IMR-90 (cell line): ENCODE measurements around the gene TPGS2. TPM values are rescaled to one million over a fixed set of nuclear protein-coding genes. Genes with fewer than 3 reads are reported as not detected.
"Not testable (repeated sequence)": the region's sequence is repeated elsewhere in the genome, so short reads cannot be mapped to it uniquely, and the experiment has no call there.

Experiments
- ATAC-seq: fragments of 200-7000 bp; cut with Tn5 transposase; 2 replicates; pipeline ENCODE4 v1.9.1; 2020; ENCODE audit warnings: low read depth, mild to moderate bottlenecking, moderate library complexity
- BruUV-seq: library from RNA; stranded (reverse); fragments of 400-500 nt; replicated peaks from 2 replicates; lab custom pipeline; 2021; lab: Mats Ljungman, UMichigan
- CTCF ChIA-PET: fragments of 300-600 bp; formaldehyde crosslinking; extraction: SDS; loops from one replicate; lab custom pipeline; 2021; ENCODE audit warnings: antibody characterized with exemption; lab: Yijun Ruan, JAX
- POLR2A ChIA-PET: fragments of 300-600 bp; sonication (Branson Sonifier 250); formaldehyde crosslinking; loops from one replicate; lab custom pipeline; 2022; ENCODE audit warnings: antibody characterized with exemption; ENCODE audit not compliant: unreplicated experiment; lab: Charles Lee
- DNase-seq: peaks from one replicate; pipeline ENCODE4 v3.0.0; 2013
- H2AFZ ChIP-seq: replicated peaks from 2 replicates; pipeline ENCODE3; 2013; ENCODE audit warnings: low read length, mild to moderate bottlenecking; ENCODE audit not compliant: poor library complexity
- H2AK5ac ChIP-seq: 2 replicates; pipeline ENCODE4 v1.6.1; 2013; ENCODE audit warnings: low read depth, low read length, inconsistent platforms
- H2AK9ac ChIP-seq: replicated peaks from 2 replicates; pipeline ENCODE3; 2013; ENCODE audit warnings: mild to moderate bottlenecking, low read depth, low read length, moderate library complexity; ENCODE audit not compliant: poor library complexity
- H2BK120ac ChIP-seq: 2 replicates; pipeline ENCODE4 v1.6.1; 2013; ENCODE audit warnings: low read depth, low read length, inconsistent platforms
- H2BK15ac ChIP-seq: 3 replicates; pipeline ENCODE4 v1.6.1; 2013; ENCODE audit warnings: low read depth, low read length, inconsistent platforms
- H2BK20ac ChIP-seq: 2 replicates; pipeline ENCODE4 v1.6.1; 2013; ENCODE audit warnings: low read depth, mild to moderate bottlenecking, inconsistent platforms, low read length, moderate library complexity
- H2BK5ac ChIP-seq: 2 replicates; pipeline ENCODE4 v1.6.1; 2013; ENCODE audit warnings: mild to moderate bottlenecking, low read depth, low read length, inconsistent platforms; ENCODE audit not compliant: poor library complexity, severe bottlenecking
- H3K14ac ChIP-seq: replicated peaks from 2 replicates; pipeline ENCODE4 v1.6.1; 2013; ENCODE audit warnings: low read depth, low read length, inconsistent platforms
- H3K18ac ChIP-seq: 2 replicates; pipeline ENCODE4 v1.6.1; 2013; ENCODE audit warnings: low read depth, low read length, control low read depth
- H3K23ac ChIP-seq: 2 replicates; pipeline ENCODE4 v1.6.1; 2013; ENCODE audit warnings: low read depth, low read length, inconsistent platforms
- H3K27ac ChIP-seq: 2 replicates; pipeline ENCODE4 v1.5.1; 2013; ENCODE audit warnings: mild to moderate bottlenecking, control low read depth, low read length; ENCODE audit not compliant: insufficient read depth
- H3K27me3 ChIP-seq: 2 replicates; pipeline ENCODE4 v1.6.1; 2013; ENCODE audit warnings: low read length; ENCODE audit not compliant: control insufficient read depth, insufficient read depth
- H3K36me3 ChIP-seq: 2 replicates; pipeline ENCODE4 v1.6.1; 2013; ENCODE audit warnings: low read length, mixed read lengths; ENCODE audit not compliant: control insufficient read depth, insufficient read depth
- H3K4ac ChIP-seq: 2 replicates; pipeline ENCODE4 v1.6.1; 2013; ENCODE audit warnings: low read depth, low read length, inconsistent platforms
- H3K4me1 ChIP-seq: 2 replicates; pipeline ENCODE4 v1.6.1; 2013; ENCODE audit warnings: low read length, mixed read lengths; ENCODE audit not compliant: control insufficient read depth, insufficient read depth
- H3K4me2 ChIP-seq: 2 replicates; pipeline ENCODE4 v1.6.1; 2013; ENCODE audit warnings: low read depth, mild to moderate bottlenecking, control low read depth, low read length, moderate library complexity
- H3K4me3 ChIP-seq: 2 replicates; pipeline ENCODE4 v1.5.1; 2013; ENCODE audit warnings: low read depth, mild to moderate bottlenecking, control low read depth, low read length, moderate library complexity; ENCODE audit not compliant: insufficient read depth
- H3K56ac ChIP-seq: 2 replicates; pipeline ENCODE4 v1.6.1; 2013; ENCODE audit warnings: low read length, inconsistent platforms; ENCODE audit not compliant: insufficient read depth; ENCODE audit errors: extremely low read depth
- H3K79me1 ChIP-seq, 2 experiments: 2 replicates each; pipeline ENCODE4 v1.6.1; 2013; ENCODE audit warnings: low read length in 2 of 2, inconsistent platforms in 1 of 2, low read depth in 1 of 2
- H3K9ac ChIP-seq: 2 replicates; pipeline ENCODE4 v1.6.1; 2013; ENCODE audit warnings: low read depth, low read length, control low read depth
- H3K9me1 ChIP-seq: 2 replicates; pipeline ENCODE4 v1.6.1; 2013; ENCODE audit warnings: low read length, inconsistent platforms; ENCODE audit not compliant: insufficient read depth
- H3K9me3 ChIP-seq: 2 replicates; pipeline ENCODE4 v1.6.1; 2013; ENCODE audit warnings: low read length; ENCODE audit not compliant: control insufficient read depth, insufficient read depth
- H4K20me1 ChIP-seq: 2 replicates; pipeline ENCODE4 v1.6.1; 2013; ENCODE audit warnings: low read length, inconsistent platforms; ENCODE audit not compliant: insufficient read depth
- H4K5ac ChIP-seq: 2 replicates; pipeline ENCODE4 v1.6.1; 2013; ENCODE audit warnings: mild to moderate bottlenecking, low read depth, low read length, control low read depth
- H4K8ac ChIP-seq, 2 experiments: 2 replicates each; pipeline ENCODE4 v1.6.1; 2013; ENCODE audit warnings: low read depth in 2 of 2, low read length in 2 of 2, control low read depth in 1 of 2, inconsistent platforms in 1 of 2
- H4K91ac ChIP-seq: 2 replicates; pipeline ENCODE4 v1.6.1; 2013; ENCODE audit warnings: low read depth, low read length, inconsistent platforms; ENCODE audit not compliant: insufficient read depth
- dilution Hi-C: fragments of 300-500 bp; cut with HindIII; formaldehyde crosslinking; loops from one replicate; pipeline ENCODE4 v1.14.3; 2018; ENCODE audit warnings: low sequenced_read_pairs; ENCODE audit not compliant: unreplicated experiment
- in situ Hi-C: fragments of 300-500 bp; cut with MboI; formaldehyde crosslinking; loops from 3 replicates; pipeline ENCODE4 v1.14.3; 2019; ENCODE audit warnings: low sequenced_read_pairs, inconsistent platforms, mixed read lengths
- intact Hi-C: fragments of 100-400 bp; cut with micrococcal nuclease; formaldehyde crosslinking; loops from 2 replicates; pipeline ENCODE4 v1.10.0; 2022
- polyA plus RNA-seq, 3 experiments: library from polyadenylated mRNA; depleted of rRNA; stranded (reverse); fragments of >200 nt; gene quantifications; 2 replicates each; pipeline ENCODE4 v1.2.3, GENCODE V29; 2012; ENCODE audit warnings: low replicate concordance in 1 of 3
- total RNA-seq: library from RNA; depleted of rRNA; stranded (reverse); fragments of >200 nt; gene quantifications from 2 replicates; pipeline ENCODE4 v1.2.3, GENCODE V29; 2012

The TPGS2 gene
- total and polyA plus RNA-seq, 2 of the 4 experiments (the other 2 are of a cell fraction): 201 to 294 TPM

GRCh38 chr18:36873826-36874225 lies 45.0 kb upstream of the TPGS2 start:
- H4K8ac ChIP-seq, intact Hi-C loops, H4K91ac ChIP-seq, BruUV-seq, H2BK5ac ChIP-seq, H3K4me2 ChIP-seq, H3K79me1 ChIP-seq, H2AK9ac ChIP-seq, H4K5ac ChIP-seq, H3K56ac ChIP-seq, H4K20me1 ChIP-seq, H2AK5ac ChIP-seq, H3K23ac ChIP-seq, H3K27me3 ChIP-seq, H3K9me3 ChIP-seq, H3K4ac ChIP-seq, dilution Hi-C loops, in situ Hi-C loops, H2BK20ac ChIP-seq, H3K9me1 ChIP-seq, CTCF ChIA-PET, H3K36me3 ChIP-seq, H3K27ac ChIP-seq, POLR2A ChIA-PET, H3K9ac ChIP-seq, ATAC-seq, H3K14ac ChIP-seq, H2BK15ac ChIP-seq, H3K4me3 ChIP-seq, DNase-seq, H3K4me1 ChIP-seq, H3K18ac ChIP-seq, H2BK120ac ChIP-seq, H2AFZ ChIP-seq: not testable (repeated sequence)
